ENCODE data around the gene GPR35.

Gene GPR35

DNA sequence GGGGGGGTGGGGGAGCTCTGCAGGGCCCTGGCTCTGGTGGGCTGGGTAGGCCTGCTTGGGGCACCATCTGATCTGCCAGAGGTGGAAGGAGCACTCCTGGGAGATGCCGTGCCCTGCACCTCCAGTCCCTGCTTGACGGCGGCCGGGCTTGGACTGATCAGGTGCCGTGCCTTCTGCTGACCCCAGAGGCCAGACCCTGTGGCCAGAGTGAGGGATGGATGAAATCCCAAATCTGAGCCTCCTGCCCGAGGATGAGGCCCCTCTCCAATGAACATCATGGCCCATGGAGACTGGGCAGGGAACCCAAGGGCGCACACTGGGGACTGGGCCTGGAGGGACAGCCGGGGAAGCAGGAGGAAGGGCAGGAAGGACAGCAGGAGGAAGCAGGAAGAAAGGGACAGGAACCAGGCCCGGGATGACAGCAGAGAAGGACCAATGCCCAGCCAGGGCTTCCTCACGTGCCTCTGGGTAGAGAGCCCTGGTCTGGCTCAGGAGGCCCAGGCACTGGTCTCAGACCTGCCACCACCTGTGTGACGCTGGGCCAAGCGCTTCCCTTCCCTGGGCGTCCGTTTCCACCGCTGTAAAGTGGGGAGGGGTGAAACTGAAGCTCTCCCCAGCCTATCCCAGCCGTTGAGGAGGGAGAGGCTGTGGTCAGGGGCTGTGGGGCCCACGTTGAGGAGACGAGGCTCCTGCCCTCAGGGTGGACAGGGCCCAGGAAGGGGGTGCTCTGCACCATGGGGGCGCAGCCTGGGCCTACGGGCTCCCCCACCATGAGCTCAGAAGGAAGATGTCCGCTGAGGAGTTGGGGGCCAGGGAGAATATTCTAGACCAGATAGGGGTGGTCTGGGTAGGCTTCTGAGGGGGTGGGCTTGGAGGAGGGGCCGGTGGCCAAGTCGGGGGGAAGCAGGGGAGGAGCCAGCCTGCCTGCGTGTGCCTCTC lies 1.0 kb upstream of the GPR35 start:
- DNase-seq (ENCODE audit: low spot score), result no peak

DNA sequence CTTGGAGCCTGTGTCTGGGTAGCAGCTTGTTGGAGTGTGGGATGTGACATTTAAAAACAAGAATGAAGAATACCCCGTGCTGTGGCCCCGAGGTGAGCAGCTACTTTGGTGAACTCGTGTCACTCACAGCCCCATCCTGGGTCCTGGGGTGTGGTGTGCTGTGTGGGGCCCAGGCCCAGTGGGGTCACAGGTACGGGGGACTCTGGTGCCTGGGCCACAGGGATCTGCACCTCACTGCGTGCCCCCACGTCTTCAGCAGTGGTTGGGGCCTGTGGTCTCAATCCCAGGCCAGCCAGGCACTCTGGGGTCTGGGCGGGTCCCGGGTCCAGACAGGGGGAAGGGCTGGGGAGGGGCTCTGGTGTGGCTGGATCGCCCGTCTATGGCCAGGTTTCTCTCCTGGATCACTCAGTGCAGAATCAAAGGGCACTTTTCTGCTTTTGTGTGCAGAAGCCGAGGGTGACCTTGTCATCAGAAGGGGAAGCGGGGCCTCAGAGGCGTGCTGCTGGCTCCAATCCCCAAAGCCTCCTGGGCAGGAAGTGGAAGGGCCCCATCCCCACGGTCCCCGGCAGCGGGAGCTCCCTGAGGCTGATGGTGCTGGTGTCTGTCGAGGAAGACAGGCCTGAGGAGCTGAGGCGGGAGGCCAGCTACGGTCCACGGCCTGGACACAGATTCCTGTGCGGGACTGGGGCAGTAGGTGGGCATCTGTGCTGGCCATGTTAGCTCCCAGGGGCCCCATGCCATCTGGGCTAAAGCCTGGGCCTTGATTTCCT lies 1.4 kb downstream of the GPR35 start:
- no peak for DNase-seq (ENCODE audit: low spot score)

DNA sequence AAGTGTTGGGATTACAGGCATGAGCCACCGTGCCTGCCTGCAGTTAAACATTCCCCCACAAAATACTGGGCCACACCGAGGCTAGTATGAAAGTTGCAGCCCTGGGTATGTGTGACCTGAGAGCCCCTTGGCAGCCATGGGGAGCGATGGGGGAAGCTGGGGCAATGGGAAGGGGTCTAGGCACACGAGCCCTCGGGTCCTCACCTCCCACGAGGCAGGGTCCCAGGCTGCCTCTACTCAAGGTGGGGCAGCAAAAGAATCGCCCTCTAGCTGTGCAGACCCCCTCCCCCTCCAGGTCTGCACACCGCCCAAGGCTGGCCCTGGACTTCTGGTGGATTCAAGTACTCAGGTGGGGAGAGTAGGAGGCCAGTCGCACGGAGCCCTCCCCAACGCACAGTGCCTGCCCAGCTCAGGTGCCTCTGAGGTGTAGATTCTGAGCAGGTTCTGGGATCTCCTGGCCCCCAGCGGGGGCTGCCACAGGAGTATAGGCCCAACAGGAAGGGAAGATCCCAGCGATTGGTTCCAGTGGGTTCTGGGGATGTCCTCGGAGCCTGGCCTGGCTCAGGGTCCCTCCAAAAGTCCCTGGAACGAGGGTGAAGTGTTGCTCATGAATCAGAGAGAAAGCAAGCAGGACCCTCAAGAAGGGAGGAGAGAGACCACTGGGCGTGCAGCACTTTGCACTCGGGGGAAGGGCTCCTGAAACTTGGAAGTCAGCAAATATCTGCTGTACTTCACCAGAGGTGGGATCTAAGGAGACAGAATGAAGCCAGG lies 2.6 kb downstream of the GPR35 start:
- no peak for DNase-seq (ENCODE audit: low spot score)

DNA sequence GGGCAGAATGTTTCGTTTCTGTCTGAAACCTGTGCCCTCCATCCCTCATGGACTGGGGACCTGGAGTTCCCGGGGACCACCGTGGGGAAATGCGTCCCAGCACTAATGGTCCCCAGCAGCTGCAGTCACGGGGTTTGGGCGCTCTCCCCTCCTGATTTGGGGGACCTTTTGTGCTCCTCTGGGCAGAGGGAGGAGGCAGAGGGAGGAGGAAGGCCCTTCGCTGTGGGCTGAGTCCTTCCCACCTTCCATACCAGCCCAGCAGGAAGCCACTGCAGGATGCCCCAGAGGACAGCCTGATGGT lies 3.2 kb downstream of the GPR35 start:
- no peak for DNase-seq (ENCODE audit: low spot score)

DNA sequence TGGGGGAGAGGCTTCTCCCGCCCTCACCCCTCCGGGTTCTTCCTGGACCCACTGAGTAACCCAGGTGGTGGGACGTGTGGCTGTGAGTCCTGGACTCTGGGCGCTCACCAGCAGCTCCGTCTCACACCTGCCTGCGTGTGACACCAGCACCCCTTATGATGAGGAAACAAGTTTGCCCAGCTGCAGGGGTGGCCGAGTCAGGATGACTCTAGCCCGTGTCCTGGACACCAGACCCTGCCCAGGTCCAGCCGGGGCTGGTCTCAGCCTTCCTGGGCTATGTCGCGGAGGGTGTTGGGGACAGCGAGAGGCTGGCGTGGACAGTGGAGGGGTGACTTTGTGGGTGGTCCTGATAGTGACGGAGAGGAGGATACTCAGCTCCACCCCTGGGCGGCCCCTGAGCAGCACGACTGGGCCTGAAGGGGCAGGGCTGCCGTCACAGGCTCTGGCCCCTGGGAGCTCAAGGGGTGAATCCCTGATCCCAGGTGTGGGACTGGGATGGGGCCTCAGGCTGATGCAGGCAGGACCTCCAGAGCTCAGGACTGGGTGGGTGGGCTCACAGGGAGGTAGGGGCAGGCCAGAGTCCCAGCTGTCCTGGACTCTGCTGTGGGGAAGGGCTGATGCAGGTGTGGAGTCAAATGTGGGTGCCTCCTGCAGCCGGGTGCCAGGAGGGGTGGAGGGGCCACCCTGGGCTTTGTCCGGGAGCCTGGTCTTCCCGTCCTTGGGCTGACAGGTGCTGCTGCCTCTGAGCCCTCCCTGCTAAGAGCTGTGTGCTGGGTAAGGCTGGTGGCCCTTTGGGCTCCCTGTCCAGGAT lies 3.7 kb downstream of the GPR35 start:
- no peak for DNase-seq (ENCODE audit: low spot score)

DNA sequence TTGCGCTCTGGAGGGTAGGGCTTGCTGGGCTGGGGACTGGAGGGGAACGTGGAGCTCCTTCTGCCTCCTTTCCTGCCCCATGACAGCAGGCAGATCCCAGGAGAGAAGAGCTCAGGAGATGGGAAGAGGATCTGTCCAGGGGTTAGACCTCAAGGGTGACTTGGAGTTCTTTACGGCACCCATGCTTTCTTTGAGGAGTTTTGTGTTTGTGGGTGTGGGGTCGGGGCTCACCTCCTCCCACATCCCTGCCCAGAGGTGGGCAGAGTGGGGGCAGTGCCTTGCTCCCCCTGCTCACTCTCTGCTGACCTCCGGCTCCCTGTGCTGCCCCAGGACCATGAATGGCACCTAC lies 4.3 kb downstream of the GPR35 start:
- no peak for DNase-seq (ENCODE audit: low spot score)

DNA sequence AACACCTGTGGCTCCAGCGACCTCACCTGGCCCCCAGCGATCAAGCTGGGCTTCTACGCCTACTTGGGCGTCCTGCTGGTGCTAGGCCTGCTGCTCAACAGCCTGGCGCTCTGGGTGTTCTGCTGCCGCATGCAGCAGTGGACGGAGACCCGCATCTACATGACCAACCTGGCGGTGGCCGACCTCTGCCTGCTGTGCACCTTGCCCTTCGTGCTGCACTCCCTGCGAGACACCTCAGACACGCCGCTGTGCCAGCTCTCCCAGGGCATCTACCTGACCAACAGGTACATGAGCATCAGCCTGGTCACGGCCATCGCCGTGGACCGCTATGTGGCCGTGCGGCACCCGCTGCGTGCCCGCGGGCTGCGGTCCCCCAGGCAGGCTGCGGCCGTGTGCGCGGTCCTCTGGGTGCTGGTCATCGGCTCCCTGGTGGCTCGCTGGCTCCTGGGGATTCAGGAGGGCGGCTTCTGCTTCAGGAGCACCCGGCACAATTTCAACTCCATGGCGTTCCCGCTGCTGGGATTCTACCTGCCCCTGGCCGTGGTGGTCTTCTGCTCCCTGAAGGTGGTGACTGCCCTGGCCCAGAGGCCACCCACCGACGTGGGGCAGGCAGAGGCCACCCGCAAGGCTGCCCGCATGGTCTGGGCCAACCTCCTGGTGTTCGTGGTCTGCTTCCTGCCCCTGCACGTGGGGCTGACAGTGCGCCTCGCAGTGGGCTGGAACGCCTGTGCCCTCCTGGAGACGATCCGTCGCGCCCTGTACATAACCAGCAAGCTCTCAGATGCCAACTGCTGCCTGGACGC lies 4.9 kb downstream of the GPR35 start:
- no peak for DNase-seq (ENCODE audit: low spot score)

DNA sequence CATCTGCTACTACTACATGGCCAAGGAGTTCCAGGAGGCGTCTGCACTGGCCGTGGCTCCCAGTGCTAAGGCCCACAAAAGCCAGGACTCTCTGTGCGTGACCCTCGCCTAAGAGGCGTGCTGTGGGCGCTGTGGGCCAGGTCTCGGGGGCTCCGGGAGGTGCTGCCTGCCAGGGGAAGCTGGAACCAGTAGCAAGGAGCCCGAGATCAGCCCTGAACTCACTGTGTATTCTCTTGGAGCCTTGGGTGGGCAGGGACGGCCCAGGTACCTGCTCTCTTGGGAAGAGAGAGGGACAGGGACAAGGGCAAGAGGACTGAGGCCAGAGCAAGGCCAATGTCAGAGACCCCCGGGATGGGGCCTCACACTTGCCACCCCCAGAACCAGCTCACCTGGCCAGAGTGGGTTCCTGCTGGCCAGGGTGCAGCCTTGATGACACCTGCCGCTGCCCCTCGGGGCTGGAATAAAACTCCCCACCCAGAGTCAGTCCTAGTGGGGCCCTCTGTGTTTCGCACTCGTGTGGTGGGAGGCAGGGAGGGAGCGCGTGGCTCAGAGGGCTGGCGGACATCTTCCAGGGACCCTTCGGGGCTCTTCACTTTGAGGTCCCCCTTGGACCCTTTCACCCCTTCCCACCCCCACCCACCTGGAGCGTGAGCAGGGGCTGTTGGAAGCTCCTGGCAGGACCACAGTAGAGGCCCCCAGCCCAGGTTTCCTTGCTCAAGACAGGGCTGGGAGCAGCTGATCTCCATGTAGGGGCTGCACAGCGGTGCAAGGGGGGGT lies 5.7 kb downstream of the GPR35 start:
- DNase-seq (ENCODE audit: low spot score), result no peak

DNA sequence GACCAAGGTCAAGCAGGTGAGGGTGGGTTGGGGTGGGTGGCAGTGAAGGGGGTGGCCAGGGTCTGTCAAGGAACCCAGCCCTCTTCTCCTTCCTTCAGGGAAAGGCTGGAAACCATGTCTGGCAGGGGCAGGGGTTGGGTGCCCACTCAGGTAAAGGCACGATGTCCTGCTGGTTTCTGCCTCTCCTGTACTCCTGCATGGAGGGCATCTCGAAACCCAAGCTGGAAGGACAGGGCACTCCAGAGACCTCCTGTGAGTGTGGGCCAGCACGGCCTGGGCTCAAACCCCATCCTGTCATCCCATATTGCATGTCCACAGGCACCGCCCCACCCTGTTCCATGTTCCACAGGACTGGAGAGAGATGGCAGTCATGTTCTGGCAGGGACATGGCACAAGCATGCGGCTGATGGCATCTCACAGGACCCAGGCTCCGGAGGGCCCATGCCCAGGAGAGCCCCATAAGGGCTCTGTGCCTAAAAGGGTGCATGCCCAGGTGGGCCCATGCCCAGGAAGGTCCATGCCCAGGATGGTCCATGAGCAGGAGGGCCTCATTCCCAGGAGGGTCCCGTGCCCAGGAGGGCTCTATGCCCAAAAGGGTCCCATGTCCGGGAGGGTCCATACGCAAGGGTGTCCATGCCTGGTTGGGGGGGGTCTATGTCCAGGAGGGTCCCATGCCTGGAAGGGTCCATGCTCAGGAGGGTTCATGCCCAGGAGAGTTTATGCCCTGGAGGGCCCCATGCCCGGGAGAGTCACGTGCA lies 6.4 kb downstream of the GPR35 start:
- no peak for DNase-seq (ENCODE audit: low spot score)

DNA sequence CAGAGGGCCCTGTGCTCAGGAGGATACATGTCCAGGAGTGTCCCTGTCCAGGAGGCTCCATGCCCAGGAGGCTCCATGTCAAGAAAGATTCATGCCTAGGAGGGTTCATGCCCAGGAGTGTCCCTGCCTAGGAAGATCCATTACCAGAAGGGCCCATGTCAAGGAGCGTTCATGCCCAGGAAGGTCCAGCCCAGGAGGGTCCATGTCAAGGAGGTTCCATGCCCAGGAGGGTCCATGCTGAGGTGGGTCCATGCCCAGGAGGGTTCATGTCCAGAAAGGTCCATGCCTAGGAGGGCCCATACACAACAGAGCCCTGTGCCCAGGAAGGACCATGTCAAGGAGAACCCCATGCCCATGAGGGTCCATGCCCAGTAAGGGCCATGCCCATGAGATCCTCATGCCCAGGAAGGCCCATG lies 7.0 kb downstream of the GPR35 start:
- DNase-seq (ENCODE audit: low spot score), result no peak

DNA sequence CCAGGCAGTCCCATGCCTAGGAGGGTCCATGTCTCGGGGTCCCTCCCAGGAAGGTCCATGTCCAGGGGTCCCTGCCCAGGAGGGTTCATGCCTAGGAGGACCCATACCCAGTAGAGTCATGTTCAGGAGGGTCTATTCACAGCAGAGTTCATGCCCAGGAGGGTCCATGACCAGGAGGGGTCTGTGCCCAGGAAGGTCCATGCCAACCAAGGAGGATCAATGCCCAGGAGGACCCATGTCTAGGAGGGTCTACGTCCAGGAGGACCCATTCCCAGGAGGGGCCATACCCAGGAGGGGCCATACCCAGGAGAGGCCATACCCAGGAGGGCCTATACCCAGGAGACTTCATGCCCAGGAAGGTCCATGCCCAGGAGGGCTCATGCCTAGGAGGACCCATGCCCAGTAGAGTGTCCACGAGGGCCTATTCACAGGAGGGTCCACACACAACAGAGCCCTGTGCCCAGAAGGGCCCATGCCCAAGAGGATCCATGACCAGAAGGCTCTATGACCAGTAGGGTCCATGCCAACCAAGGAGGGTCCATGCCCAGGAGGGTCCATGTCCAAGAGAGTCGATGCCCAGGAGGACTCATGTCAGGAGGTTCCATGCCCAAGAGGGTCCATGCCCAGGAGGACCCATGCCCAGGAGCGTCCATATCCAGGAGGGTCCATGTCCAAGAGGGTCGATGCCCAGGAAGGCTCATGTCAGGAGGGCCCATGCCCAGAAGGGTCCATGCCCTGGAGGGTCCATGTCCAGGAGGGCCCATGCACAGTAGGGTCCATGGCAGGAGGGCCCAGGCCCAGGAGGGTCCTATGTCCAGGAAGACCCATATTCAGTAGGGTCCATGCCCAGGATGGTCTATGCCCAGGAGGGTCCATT lies 10.1 kb downstream of the GPR35 start:
- DNase-seq (ENCODE audit: low spot score), result no peak

DNA sequence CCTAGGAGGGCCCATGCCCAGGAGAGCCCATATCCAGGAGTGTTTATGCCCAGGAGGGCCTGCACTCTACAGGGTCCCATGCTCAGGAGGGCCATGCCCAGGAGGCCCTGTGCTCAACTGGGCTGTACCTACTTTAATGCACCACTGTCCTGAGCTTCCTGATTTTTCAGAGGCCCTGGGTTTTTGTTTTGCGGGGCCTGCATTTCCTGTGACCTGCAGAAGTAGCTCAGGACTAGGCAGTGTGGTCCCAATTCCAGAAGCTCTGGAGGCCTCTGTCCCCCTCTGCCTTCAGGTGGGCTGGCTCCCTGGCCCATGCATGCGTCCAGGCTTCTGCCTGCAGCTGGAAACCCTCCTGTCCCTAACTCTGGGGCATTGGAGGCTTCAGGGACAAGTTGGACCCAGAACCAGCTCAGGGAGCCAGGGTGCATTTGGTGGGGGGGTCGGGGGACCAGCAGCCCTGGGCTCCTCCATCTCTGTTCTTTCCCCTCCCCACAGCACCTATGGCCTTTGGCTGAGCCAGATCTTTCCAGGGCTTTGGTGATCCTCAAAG lies 10.8 kb downstream of the GPR35 start:
- no peak for DNase-seq (ENCODE audit: low spot score)

DNA sequence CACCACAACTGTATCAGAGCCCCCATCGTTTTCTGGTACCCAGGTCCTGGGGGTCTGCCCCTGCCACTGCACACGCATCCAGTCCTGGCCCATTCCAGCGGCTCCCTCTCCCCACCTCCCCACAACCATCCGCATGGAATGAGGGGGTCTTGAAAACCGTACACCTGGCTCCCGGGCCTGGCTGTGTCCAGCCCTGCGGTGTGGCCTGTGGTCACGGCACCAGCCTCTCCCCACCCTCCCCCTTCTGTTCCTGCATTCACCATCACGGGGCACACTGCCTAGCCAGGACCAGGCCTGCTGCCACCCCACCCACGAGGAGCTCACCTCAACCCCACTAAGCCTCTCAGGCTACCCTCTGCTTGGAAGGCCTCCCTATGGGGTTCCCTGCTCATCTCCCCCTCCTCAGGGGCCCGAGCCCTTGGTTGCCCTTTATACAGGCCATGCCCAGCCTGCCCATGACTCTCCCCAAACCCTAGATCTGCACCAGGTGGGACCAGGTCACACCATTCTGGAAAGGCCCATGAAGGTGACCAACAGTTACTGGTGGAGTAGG lies 11.4 kb downstream of the GPR35 start:
- no peak for DNase-seq (ENCODE audit: low spot score)

DNA sequence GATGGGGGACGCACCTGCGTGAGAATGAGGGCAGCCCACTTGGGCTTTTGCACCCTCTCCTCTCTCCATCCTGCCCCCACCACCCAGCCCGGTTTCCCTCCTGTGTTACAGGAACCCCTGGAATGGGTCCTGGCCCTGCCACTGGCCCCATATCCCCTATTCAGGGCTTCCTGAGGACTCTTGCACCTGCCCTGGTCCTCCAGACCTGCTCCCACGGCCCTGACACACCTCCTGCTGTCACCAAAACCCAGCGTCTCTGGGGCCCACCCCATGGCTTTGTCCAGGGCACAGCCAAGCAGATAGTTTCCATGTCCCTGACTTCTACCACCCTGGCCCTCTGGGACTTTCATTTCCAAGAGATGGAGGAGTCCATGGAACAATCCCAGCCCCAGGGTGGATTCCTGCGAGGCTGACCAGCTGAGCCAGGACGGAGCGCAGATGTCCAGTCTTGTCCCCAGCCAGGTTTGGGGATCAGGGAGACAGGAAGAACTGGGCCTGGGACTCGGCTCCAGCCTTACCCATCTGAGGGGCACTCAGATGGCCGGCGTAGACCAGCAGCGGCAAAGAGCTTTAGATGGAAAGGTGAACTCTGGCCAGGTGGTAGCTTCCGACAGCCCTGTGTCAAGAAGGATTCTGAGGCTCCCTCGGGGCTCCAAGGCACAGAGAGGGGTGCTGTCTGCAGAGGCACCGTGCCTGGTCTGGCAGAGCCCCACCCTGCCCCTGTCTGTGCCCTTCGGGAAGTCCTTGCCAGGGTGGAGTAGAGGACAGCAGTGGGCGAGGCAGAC lies 12.0 kb downstream of the GPR35 start:
- no peak for DNase-seq (ENCODE audit: low spot score)

DNA sequence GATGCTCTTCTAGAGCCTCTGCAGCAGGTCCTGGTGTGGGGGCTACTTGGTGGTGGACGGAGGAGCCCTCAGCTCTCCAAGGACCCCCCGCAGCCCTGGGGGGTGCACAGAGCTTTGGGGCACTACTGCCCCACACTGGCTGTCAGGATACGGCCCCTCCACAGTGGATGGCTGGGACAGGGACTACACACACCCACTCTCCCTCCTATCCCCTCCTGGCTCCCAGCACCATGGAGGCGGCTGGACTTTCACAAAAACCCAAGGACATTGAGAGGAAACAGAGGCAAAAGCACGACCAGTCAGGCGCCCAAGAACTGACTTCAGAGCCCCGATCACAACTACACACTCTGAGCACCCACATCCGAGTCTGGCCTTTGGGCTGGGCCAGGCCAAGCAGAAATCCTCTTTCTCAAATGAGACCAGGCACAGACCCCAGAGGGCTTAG lies 12.6 kb downstream of the GPR35 start:
- no peak for DNase-seq (ENCODE audit: low spot score)

DNA sequence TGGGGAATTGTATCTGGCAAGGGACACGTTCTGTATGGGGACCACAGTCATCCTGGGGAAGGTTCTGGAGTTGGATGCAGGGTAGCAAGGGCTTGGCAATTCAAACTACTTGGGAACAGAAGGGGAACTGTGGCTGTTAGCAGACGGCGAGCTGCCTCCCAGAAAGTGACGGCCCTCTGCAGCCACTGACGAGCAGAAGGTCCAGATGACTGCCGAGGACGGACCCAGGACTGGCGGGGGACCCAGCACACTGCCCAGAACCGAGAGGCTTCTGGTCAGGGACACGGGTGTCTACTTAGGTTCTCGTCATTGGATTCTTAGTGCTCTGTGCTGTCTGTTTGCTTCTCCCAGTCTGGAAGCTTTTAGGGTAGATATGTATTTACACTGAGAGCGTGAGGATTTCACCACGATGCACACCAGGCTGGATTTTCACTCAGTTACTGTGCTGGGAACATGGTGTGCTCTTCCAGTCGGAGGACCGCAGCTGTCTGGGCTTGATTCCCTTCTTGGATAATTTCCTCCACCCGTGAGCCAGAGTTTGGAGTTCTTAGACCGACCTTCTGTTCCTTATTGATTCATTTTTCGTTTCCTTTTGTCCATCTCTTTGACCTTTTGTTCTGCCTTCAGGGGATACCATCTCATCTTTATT lies 13.4 kb downstream of the GPR35 start:
- DNase-seq (ENCODE audit: low spot score), result no peak

DNA sequence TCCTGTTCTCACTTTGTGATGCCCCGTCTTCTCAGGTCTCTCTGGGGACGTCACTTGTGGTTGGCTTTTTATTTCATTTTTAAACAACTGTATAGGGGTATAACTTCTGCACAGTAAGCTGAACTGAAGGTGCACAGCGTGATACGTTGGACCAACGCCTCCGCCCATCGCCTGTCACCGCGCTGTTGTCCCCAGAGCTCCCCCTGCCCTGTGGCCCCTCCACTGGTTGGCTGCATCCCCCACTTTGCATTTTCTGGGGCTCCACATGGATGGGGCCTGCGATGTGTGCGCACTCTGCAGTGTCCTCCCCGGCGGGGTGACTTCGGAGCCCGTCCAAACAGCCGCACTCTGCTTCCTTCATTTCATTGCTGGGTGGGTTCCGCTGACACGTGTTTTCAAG lies 14.3 kb downstream of the GPR35 start:
- DNase-seq (ENCODE audit: low spot score), result no peak

All from CD4-positive, alpha-beta T cell treated with Interleukin-15 for 4 hours (primary cell).